Stimulated activated CD8-positive, alpha-beta memory T cell treated with anti-CD3 and anti-CD28 coated beads, Interleukin-2, amount 100 ng/mL, for 1 hour (primary cell): ENCODE data around the gene GALNT15.

Experiments used
- DNase-seq, 2 donors: peaks; one replicate each; pipeline ENCODE4 v3.0.0-alpha.2; 2020; ENCODE audit warnings: low read depth in 2 of 2

Gene GALNT15

DNA sequence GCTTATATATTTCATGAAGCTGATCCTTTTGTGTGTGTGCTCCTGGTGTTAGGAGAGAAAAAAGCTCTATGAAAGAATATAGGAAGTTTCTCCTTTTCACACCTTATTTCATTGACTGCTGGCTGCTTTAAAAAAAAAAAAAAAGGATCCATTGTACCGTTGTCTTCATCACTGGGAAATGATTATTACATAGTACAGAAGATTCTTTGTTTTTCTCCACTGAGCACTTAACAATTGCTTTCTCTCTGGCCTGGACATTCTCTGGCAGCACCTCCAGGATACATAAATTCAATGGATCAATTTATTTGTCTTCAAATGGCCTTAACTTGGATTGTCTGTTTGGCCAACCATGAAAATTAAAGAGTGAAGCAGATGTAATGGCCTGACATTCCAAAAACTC, 53.1 kb downstream of the GALNT15 start:
- DNase-seq = no peak

- no peak for DNase-seq
Measured at GRCh38 chr3:16229681-16230080, 55.2 kb downstream of the GALNT15 start.

DNA sequence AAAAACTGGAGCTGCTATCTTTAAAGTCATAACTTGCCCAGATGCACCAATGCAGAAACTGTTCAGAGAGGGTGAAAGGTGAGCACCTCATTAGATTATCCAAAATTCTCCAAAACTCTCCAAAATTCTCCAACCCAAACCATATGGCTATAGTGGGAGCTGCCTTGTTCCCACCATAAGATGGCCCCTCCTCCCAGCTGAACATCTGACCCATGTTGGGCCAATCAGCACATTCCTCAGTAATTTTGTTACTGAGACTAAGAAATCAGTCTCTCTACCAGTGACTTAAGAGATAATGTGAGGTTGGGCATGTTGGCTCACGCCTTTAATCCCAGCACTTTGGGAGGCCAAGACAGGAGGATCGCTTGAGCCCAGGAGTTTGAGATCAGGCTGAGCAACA, 57.5 kb downstream of the GALNT15 start:
- no peak for DNase-seq

GRCh38 chr3:16233806-16234205, 59.3 kb downstream of the GALNT15 start:
- DNase-seq = no peak

GRCh38 chr3:16234281-16234680, 59.8 kb downstream of the GALNT15 start:
- no peak for DNase-seq

DNA sequence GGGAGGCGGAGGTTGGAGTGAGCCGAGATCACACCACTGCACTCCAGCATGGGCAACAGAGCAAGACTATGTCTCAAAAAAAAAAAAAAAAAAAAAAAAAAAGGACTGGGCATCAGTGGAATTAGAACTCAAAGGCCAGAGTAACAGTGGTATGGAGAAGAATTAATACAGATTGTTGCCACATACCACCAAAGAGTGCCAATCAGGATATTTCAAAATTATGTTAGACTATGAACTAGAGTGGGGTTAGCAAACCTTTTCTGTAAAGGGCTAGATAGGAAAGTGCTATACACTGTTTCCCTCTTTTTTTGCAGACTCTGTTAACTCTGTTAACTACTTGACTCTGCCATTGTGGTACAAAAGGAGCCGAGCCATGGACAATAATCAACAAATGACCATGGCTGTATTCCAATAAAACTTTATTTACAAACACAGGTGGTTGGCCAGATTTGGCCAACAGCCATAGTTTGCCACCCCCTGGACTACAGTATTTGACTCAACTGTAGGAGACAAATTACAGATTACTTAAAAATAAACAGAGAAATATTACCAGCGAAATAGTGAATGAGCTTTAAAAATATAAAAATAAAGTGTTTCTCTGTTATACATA, 61.7 kb downstream of the GALNT15 start:
- DNase-seq = no peak

GRCh38 chr3:16236856-16237393, 62.4 kb downstream of the GALNT15 start:
- DNase-seq = no peak

DNA sequence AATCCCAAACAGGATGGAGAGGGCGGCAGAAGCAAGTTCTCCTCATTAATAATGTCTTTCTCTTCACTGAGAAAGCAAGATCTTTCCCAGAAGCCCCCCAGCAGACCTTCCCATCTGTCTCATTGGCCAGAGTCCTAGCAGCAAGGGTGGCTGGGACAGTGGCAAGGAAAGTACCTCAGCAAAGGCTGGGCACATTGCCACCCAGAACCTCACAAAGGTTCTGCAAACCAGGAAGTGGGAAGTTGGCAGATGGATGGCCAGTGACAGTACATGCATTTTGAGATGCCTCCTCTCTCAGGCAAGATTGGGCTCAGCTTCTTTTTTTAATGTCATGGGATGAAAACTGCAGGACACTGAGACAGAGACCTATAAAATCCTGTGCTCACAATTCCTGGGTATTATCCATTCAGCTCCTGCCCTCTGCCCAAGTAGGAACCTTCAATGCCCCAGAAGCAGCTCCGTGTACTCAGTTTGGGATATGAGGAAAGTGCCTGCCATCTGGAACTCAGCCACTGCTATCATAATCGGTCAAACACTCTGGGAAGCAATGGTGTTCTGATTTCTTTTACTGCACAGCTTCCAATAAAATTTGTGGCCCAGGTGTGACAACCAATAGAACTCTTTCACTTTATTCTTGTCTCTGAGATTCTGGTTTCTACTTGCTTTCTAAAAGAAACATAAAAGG, 64.7 kb downstream of the GALNT15 start:
- DNase-seq = no peak

DNA sequence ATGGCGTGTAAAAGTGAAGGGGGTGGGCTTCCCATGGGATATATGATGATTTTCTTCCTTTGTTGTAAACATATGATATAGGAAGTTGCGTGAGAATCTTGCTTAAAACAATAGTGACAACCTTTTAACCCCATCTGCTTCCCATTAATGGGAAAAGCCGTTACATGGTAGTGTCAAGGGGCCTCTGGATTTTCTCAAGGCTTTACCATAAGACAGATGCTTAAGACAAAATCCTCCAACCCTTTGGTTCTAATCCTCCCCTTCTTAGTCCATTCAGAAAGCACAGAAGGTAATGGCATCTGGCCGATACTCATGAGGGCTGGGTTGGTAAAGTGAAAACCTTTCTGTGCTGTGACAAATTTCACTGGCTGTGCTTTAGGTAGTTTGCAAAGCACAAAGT, 65.3 kb downstream of the GALNT15 start:
- no peak for DNase-seq

- no peak for DNase-seq
Measured at GRCh38 chr3:16240229-16241023, 65.9 kb downstream of the GALNT15 start.

GRCh38 chr3:16241225-16241624, 66.7 kb downstream of the GALNT15 start:
- DNase-seq = no peak

GRCh38 chr3:16242177-16242576, 67.7 kb downstream of the GALNT15 start:
- DNase-seq = no peak

DNA sequence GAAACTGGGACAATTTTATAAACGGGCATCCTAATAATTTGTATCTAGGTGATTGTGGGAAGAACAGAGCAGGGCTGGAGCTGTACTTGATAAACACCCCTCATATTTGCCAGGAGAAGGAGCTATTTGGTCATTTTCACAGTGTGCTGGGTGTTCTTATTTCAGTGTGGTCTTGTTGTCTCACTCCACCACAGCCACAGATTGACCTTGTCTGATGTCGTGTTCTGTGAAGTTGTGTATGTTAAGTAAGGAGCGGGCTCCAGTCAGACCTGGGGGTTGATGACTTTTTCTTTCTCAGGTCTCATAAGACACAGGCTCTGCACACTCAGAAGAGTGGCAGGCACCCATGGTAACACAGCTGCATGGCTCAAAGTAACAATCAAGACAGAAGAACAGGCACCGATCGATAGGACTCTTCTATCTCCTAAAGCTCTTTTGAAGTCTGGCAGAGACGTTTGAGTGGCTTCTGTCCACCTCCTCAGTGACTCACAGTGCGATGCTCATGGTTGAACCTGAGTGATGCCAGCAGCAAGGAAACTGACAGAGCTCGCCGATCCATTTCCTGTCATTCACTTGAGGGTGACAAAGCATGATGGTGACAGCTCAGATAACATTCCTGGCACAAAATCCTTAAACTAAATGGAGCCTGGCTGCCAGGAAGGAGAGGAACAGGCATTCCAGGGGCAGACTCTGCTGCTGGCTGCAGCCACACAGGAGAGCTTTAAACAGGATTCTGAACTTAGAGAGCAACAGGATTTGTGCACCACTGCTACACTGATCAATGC, 69.4 kb downstream of the GALNT15 start:
- no peak for DNase-seq

DNA sequence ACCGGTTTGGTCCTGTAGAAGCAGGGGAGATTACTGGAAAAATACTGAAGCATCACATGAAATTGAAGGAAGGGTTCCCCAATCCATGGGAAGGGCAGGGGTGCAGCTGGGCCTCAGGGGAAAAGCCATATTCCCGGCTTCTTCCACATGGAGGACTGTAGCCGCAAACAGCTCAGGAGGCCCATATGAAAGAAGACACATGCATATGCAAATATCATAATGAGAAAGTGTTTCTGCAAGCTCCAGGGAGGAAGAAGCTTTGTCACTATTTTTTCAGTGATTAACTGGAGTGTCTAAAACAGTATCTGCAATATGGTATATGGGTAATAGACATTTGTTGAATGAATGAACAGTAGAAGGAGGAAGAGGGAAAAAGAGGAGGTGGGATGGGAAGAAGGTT, 71.1 kb downstream of the GALNT15 start:
- DNase-seq = no peak

- DNase-seq = peak; percentile 46 to 61
Measured at GRCh38 chr3:16247282-16248061, 73.0 kb downstream of the GALNT15 start.

- no peak for DNase-seq
Measured at GRCh38 chr3:16248556-16248955, 74.1 kb downstream of the GALNT15 start.

DNA sequence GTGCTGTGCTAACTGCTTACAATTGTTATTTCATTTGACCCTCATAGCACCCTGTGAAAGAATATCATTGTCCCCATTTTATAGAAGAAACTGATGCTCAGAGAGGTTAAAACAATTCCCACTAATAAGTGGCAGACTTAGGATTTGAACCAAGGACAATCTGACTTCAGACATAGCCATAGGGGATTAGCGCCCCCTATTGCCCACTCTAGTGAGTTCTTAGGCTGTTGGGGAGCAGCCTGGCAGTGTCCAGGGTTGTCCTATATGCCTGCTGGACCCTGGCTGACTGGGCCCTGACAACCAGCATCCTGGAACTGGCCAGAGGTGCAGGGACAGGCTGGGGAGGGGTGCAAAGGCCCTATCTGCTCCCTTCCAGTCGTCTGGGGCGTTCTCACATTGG, 74.9 kb downstream of the GALNT15 start:
- DNase-seq = no peak

- DNase-seq = no peak
Measured at GRCh38 chr3:16249886-16250285, 75.4 kb downstream of the GALNT15 start.

DNA sequence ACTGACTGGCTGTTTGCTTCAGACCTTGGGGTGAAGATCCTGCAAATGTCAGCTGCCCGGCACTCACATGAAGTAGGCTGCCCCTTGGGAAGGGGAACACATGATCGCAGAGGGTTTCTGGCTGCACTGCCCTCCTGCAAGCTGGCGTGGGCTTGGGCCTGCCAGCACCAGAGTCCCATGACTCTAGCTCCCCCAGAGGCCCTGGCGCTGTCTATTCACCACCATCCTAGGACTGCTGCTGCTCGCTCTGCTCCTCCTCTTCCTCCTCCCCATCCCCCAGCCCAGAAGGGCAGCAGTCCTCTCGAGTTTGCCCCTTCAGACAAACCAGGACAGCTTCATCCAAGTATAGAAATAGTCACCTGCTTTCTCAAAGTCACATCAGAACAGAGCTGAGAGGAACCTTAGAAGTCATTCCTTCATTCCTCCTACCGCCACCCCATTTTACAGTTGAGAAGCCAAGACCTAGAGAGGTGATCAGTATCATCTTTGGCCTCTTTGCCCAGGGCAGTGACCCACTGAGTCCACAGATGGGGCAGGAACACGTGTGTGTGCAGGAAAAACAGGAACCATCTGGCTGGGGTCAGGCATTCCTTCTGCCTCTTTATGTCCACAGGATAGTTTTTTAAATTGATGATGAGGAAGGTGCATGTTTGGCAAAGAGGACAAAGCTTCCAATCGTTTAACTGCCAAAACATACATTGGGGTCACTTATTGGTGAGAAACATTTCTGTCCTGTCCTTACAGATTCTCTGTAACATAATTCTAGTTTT, 77.0 kb downstream of the GALNT15 start:
- no peak for DNase-seq

GRCh38 chr3:16252243-16252978, 77.9 kb downstream of the GALNT15 start:
- no peak for DNase-seq
